Osteoblast (primary cell): ENCODE data around the gene SHB. TPM values are rescaled to one million over a fixed set of nuclear protein-coding genes. Genes with fewer than 3 reads are reported as not detected.

Source experiments
- DNase-seq: peaks from one replicate; pipeline ENCODE4 v3.0.0; 2011; ENCODE audit warnings: low spot score, mixed read lengths; ENCODE audit not compliant: insufficient read length; ENCODE audit errors: missing footprints
- H2AFZ ChIP-seq: 2 replicates; pipeline ENCODE4 v1.6.0; 2011; ENCODE audit warnings: mild to moderate bottlenecking, low read length
- H3K27ac ChIP-seq: 2 replicates; pipeline ENCODE4 v1.5.1; 2011; ENCODE audit warnings: mild to moderate bottlenecking, low read depth, low read length, moderate library complexity
- H3K27me3 ChIP-seq: 2 replicates; pipeline ENCODE4 v1.6.0; 2012; ENCODE audit warnings: mild to moderate bottlenecking, control low read depth, inconsistent platforms, low read length, moderate library complexity; ENCODE audit not compliant: insufficient read depth
- H3K36me3 ChIP-seq: 2 replicates; pipeline ENCODE4 v1.5.1; 2011; ENCODE audit warnings: mild to moderate bottlenecking, low read length, control low read depth, moderate library complexity; ENCODE audit not compliant: insufficient read depth
- H3K4me1 ChIP-seq: 2 replicates; pipeline ENCODE4 v1.5.1; 2011; ENCODE audit warnings: mild to moderate bottlenecking, low read length, control low read depth, moderate library complexity; ENCODE audit not compliant: insufficient read depth
- H3K4me2 ChIP-seq: 2 replicates; pipeline ENCODE4 v1.6.0; 2011; ENCODE audit warnings: mild to moderate bottlenecking, low read length; ENCODE audit not compliant: insufficient read depth
- H3K4me3 ChIP-seq: fragments of 200-600 bp; sonication (generic); 3 replicates; pipeline ENCODE4 v1.5.1; 2012; ENCODE audit warnings: mild to moderate bottlenecking, low read length, inconsistent platforms; ENCODE audit not compliant: insufficient read depth
- H3K79me2 ChIP-seq: 2 replicates; pipeline ENCODE4 v1.6.0; 2012; ENCODE audit warnings: mild to moderate bottlenecking, low read length, control low read depth, inconsistent platforms; ENCODE audit not compliant: insufficient read depth
- H3K9me3 ChIP-seq: 2 replicates; pipeline ENCODE4 v1.5.1; 2011; ENCODE audit warnings: low read depth, low read length, control low read depth
- H4K20me1 ChIP-seq: 2 replicates; pipeline ENCODE4 v1.6.0; 2012; ENCODE audit warnings: mild to moderate bottlenecking, low read length, control low read depth; ENCODE audit not compliant: insufficient read depth
- CTCF ChIP-seq: IDR thresholded peaks from 2 replicates; pipeline ENCODE4 v1.5.1; 2011; ENCODE audit warnings: mild to moderate bottlenecking, low read depth, low read length, moderate library complexity; ENCODE audit errors: extremely low read depth
- total RNA-seq: library from RNA; depleted of rRNA; stranded (reverse); fragments of >200 nt; gene quantifications from 2 replicates; pipeline ENCODE4 v1.2.3, GENCODE V29; 2012

The SHB gene
- total RNA-seq, 1 donor: 9.4 TPM

- H4K20me1 ChIP-seq: peaks cover 26% of the 10 kb centered on the region
- no peaks in the 10 kb centered on the region for H3K27me3 ChIP-seq
- no peak for DNase-seq
- no peak for TF ChIP-seq CTCF
- no peaks in the 10 kb centered on the region for H3K9me3 ChIP-seq
- H3K4me2 ChIP-seq: no peak overlapping the region
- no peak overlapping the region for H3K27ac ChIP-seq
- H3K79me2 ChIP-seq: peaks cover 60% of the 10 kb centered on the region
- no peak overlapping the region for H2AFZ ChIP-seq
- H3K4me3 ChIP-seq: no peak overlapping the region
- peaks cover 10% of the 10 kb centered on the region for H3K36me3 ChIP-seq
- peaks cover 5% of the 10 kb centered on the region for H3K4me1 ChIP-seq
Measured at GRCh38 chr9:37987467-37987981, 81.5 kb downstream of the SHB start.

GRCh38 chr9:37986771-37987258, 82.2 kb downstream of the SHB start:
- peaks cover 10% of the 10 kb centered on the region for H3K36me3 ChIP-seq
- no peak for DNase-seq
- no peak overlapping the region for H3K27ac ChIP-seq
- no peak overlapping the region for H3K4me3 ChIP-seq
- no peaks in the 10 kb centered on the region for H3K9me3 ChIP-seq
- TF ChIP-seq CTCF: no peak
- peaks cover 25% of the 10 kb centered on the region for H4K20me1 ChIP-seq
- H3K4me2 ChIP-seq: no peak overlapping the region
- H3K27me3 ChIP-seq: no peaks in the 10 kb centered on the region
- H3K79me2 ChIP-seq: peaks cover 58% of the 10 kb centered on the region
- H3K4me1 ChIP-seq: peaks cover 5% of the 10 kb centered on the region
- no peak overlapping the region for H2AFZ ChIP-seq

- DNase-seq: peak; percentile 48
- Histone ChIP-seq H3K4me3 (no peak overlapping the region), H3K4me2 (no peak overlapping the region), H3K27ac (no peak overlapping the region), H4K20me1 (peaks cover 21% of the 10 kb centered on the region), H3K27me3 (no peaks in the 10 kb centered on the region), H3K36me3 (peaks cover 10% of the 10 kb centered on the region), H3K4me1 (peaks cover 5% of the 10 kb centered on the region), H2AFZ (no peak overlapping the region), H3K9me3 (no peaks in the 10 kb centered on the region), H3K79me2 (peaks cover 51% of the 10 kb centered on the region)
- TF ChIP-seq CTCF: no peak
Measured at GRCh38 chr9:37986001-37986400, 83.0 kb downstream of the SHB start.

GRCh38 chr9:37984672-37985611, 84.1 kb downstream of the SHB start:
- DNase-seq: peak; percentile 92
- H3K4me1 ChIP-seq: peaks cover 5% of the 10 kb centered on the region
- no peak overlapping the region for H3K4me3 ChIP-seq
- H3K36me3 ChIP-seq: peaks cover 7% of the 10 kb centered on the region
- peaks cover 46% of the 10 kb centered on the region for H3K79me2 ChIP-seq
- no peak for TF ChIP-seq CTCF
- H4K20me1 ChIP-seq: peaks cover 21% of the 10 kb centered on the region
- no peaks in the 10 kb centered on the region for H3K27me3 ChIP-seq
- no peak overlapping the region for H3K27ac ChIP-seq
- H2AFZ ChIP-seq: no peak overlapping the region
- no peak overlapping the region for H3K4me2 ChIP-seq
- H3K9me3 ChIP-seq: no peaks in the 10 kb centered on the region
